ENCODE measurements around the gene SSTR3.

DNA sequence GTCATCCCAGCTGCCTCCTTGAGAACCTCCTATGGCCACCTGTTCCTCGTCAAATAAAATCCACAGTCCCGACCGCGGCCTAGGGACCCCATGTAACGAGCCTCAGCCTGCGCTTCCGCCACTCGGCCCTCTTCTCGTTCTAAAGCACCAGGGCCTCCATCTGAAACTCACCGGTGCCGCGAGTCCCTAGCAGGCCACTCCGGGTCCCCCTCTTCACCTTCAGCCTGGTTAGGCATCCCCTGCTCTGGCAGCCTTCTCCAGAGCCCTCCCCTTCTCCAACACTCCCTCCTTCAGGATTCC, 2.4 kb upstream of the SSTR3 start:
- TF ChIP-seq CTCF (IDR thresholded peaks at IDR 0.05) (no peak), POLR2AphosphoS5 (IDR thresholded peaks at IDR 0.05; ENCODE audit: low read depth, low read length) (no peak), SIN3A (IDR thresholded peaks at IDR 0.05; ENCODE audit: borderline replicate concordance, insufficient read depth, low read depth, low read length) (no peak), TCF7L2 (IDR thresholded peaks at IDR 0.05; ENCODE audit: low read depth, low read length) (no peak)

Data from Panc1 (cell line).